ENCODE data around the gene COX7A2.

Gene COX7A2

GRCh38 chr6:75220357-75220756 lies 23.2 kb downstream of the COX7A2 start:
- no peak for DNase-seq (ENCODE audit: low read depth in 2 of 2)

- DNase-seq (ENCODE audit: low read depth in 2 of 2): no peak
Observed at GRCh38 chr6:75219263-75219662, 24.3 kb downstream of the COX7A2 start.

GRCh38 chr6:75217193-75217592 lies 26.4 kb downstream of the COX7A2 start:
- DNase-seq (ENCODE audit: low read depth in 2 of 2): no peak

- no peak for DNase-seq (ENCODE audit: low read depth in 2 of 2)
Observed at GRCh38 chr6:75215291-75215690, 28.3 kb downstream of the COX7A2 start.

- DNase-seq (ENCODE audit: low read depth in 2 of 2): no peak
Observed at GRCh38 chr6:75213732-75214131, 29.9 kb downstream of the COX7A2 start.

- DNase-seq (ENCODE audit: low read depth in 2 of 2): no peak
Observed at GRCh38 chr6:75213112-75213511, 30.5 kb downstream of the COX7A2 start.

GRCh38 chr6:75211920-75212590 lies 31.5 kb downstream of the COX7A2 start:
- DNase-seq (ENCODE audit: low read depth in 2 of 2): no peak

- DNase-seq (ENCODE audit: low read depth in 2 of 2): no peak
Observed at GRCh38 chr6:75210885-75211739, 32.5 kb downstream of the COX7A2 start.

- DNase-seq (ENCODE audit: low read depth in 2 of 2): no peak
Observed at GRCh38 chr6:75209184-75209723, 34.3 kb downstream of the COX7A2 start.

- DNase-seq (ENCODE audit: low read depth in 2 of 2): peak; percentile 57 to 63
Observed at GRCh38 chr6:75208298-75209183, 35.1 kb downstream of the COX7A2 start.

GRCh38 chr6:75206576-75207342 lies 36.8 kb downstream of the COX7A2 start:
- no peak for DNase-seq (ENCODE audit: low read depth in 2 of 2)

GRCh38 chr6:75205776-75206575 lies 37.6 kb downstream of the COX7A2 start, which contains the start of gene COL12A1:
TSS of gene COL12A1 (minus strand) at chr6:75206053. CDS start at chr6:75202792, 3,261 bp downstream.
- no peak for DNase-seq (ENCODE audit: low read depth in 2 of 2)

GRCh38 chr6:75204959-75205775 lies 38.4 kb downstream of the COX7A2 start:
- DNase-seq (ENCODE audit: low read depth in 2 of 2): no peak

GRCh38 chr6:75204217-75204958 lies 39.2 kb downstream of the COX7A2 start:
- no peak for DNase-seq (ENCODE audit: low read depth in 2 of 2)

GRCh38 chr6:75203721-75204120 lies 39.9 kb downstream of the COX7A2 start:
- DNase-seq (ENCODE audit: low read depth in 2 of 2): no peak

GRCh38 chr6:75202676-75203131 lies 40.9 kb downstream of the COX7A2 start:
- DNase-seq (ENCODE audit: low read depth in 2 of 2): no peak

GRCh38 chr6:75201901-75202672 lies 41.5 kb downstream of the COX7A2 start:
- DNase-seq (ENCODE audit: low read depth in 2 of 2): no peak

GRCh38 chr6:75201021-75201420 lies 42.6 kb downstream of the COX7A2 start:
- DNase-seq (ENCODE audit: low read depth in 2 of 2): no peak
